Colon (tissue), 2 donors: Measurements from ENCODE around the gene PHF3.
A peak's percentile ranks its signal among the peaks of the same experiment; 100 is the strongest.

Source experiments
- FAIRE-seq: peaks from 2 replicates; lab custom pipeline; 2012; peaks lifted over from hg19 to GRCh38; lab: Jason Lieb, UNC
- donor health status: control.
- donor health status: control.

Gene PHF3, protein sequence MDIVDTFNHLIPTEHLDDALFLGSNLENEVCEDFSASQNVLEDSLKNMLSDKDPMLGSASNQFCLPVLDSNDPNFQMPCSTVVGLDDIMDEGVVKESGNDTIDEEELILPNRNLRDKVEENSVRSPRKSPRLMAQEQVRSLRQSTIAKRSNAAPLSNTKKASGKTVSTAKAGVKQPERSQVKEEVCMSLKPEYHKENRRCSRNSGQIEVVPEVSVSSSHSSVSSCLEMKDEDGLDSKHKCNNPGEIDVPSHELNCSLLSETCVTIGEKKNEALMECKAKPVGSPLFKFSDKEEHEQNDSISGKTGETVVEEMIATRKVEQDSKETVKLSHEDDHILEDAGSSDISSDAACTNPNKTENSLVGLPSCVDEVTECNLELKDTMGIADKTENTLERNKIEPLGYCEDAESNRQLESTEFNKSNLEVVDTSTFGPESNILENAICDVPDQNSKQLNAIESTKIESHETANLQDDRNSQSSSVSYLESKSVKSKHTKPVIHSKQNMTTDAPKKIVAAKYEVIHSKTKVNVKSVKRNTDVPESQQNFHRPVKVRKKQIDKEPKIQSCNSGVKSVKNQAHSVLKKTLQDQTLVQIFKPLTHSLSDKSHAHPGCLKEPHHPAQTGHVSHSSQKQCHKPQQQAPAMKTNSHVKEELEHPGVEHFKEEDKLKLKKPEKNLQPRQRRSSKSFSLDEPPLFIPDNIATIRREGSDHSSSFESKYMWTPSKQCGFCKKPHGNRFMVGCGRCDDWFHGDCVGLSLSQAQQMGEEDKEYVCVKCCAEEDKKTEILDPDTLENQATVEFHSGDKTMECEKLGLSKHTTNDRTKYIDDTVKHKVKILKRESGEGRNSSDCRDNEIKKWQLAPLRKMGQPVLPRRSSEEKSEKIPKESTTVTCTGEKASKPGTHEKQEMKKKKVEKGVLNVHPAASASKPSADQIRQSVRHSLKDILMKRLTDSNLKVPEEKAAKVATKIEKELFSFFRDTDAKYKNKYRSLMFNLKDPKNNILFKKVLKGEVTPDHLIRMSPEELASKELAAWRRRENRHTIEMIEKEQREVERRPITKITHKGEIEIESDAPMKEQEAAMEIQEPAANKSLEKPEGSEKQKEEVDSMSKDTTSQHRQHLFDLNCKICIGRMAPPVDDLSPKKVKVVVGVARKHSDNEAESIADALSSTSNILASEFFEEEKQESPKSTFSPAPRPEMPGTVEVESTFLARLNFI (N-terminal part only)

DNA sequence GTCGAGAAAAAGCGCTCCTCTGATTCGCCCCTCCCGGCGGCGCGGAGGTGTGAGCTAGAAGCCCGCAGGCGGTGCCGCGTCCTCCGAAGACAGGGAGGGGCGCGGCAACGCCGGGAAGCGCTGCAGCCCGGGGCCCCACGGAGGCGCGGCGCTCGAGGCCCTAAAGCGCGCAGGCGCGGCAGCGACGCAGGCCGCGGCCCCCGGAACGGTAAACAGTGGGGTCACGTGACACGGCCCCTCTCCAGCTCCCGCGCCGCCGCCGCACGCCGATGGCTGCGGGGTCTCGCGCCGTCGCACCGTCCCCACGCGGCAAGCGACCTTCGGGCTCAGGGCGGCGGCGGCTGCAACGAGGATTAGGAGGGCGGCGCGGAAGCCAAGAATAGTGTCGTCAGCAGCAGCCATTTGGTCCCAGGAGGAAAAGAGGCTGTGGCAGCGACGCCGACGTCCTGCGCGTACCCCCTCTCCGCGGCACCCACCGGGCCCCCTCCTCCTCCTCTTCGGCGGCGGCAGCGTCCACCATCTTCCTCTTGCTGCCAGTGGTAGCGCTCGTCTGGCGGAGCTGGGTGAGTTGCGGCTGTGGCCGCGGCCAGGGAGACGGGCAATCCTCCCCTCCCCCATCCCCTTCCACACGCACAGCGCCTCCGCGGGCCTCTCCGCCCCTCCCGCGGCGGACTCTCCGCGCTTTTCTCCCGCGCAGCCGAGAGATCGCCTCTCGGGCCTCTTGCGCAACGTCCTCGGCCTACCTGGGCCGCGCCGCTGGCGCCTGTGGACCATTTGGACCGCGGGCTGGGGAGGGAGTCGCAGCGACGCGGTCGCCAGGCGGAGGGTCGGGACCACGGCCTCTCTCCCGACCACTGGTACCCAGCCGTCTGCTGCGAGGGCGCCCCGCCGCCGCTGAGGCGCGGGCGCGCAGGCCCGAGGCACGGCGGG, at the start of gene PHF3:
TSS of gene PHF3 (plus strand) at position 215 of the 930 bp plus-strand sequence. CDS start 10,750 bp downstream, outside the sequence.
- FAIRE-seq, result no peak

DNA sequence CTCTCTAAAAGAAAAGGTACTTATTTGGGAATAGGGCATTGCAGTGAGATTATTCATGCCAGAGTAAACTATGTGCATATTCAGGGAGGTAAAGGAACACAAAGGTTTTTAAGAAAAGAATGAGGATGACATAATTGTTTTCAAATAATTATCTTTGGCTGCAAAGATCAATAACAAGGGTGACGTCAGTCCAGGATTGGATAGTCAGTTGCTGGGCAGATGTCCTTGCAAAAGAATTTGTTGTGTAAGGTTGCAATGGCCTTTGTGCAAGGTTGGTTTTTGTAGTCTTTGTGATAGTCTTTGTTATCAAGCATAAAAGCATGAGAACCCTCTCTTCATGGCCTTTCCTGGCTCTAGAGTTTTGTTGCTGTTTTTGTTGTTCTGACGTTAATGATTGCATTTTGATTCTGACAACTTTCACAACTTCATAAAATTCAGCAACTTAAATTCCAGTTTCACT, 45.6 kb upstream of the PHF3 start:
- FAIRE-seq, result no peak

DNA sequence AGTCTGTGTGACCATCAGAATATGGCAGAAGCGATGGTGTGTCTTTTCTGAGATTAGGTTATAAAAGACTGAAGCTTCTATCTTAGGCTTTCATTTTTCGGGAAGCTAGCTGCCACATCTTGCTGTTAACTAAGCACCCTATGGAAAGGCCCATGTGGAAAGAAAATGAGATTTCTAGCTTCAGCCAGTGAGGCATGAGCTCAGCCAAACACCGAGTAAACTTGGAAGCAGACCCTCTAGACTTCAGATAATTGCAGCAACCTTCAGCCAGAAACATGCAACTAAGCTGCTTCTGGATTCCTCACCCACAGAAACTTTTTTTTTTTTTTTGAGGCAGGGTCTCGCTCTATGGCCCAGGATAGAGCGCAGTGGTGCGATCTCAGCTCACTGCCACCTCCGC, 42.7 kb upstream of the PHF3 start:
- FAIRE-seq, result no peak

DNA sequence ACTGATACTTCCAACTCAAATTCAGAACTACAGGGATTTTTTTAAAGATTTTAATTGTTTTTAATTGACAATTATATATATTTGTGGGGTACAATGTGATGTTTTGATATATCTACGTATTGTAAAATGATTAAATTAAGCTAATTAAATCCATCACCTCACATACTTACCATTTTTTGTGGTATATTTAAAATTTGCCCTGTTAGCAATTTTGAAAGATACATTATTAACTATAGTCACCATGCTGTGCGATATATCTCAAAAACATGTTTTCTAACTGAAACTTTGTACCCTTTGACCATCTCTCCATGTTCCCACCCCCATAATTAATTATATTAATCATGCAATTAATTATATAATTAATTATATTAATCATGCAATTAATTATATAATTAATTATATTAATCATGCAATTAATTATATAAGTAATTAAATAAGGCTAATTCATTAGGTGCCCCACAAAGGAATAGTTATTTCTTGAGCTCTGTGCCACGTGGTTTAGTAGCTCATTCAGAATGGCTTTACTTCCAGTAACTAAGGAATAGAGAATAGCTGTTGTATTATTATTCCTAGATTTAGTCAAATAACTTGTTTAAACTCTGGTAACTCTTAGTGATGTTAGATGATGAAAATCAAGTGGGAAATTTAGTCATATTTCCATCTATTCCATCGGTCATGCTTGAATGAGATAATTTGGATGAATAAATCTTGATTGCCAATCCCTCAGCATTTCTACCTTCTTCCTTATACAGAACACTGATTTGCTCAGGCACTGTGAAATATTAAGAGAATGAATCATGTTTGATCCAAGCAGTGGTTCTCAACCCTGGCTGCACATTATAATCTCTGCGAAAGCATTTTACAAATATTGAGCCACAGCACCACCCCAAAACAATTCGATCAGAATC, 38.2 kb upstream of the PHF3 start:
- peak; percentile 79 for FAIRE-seq

DNA sequence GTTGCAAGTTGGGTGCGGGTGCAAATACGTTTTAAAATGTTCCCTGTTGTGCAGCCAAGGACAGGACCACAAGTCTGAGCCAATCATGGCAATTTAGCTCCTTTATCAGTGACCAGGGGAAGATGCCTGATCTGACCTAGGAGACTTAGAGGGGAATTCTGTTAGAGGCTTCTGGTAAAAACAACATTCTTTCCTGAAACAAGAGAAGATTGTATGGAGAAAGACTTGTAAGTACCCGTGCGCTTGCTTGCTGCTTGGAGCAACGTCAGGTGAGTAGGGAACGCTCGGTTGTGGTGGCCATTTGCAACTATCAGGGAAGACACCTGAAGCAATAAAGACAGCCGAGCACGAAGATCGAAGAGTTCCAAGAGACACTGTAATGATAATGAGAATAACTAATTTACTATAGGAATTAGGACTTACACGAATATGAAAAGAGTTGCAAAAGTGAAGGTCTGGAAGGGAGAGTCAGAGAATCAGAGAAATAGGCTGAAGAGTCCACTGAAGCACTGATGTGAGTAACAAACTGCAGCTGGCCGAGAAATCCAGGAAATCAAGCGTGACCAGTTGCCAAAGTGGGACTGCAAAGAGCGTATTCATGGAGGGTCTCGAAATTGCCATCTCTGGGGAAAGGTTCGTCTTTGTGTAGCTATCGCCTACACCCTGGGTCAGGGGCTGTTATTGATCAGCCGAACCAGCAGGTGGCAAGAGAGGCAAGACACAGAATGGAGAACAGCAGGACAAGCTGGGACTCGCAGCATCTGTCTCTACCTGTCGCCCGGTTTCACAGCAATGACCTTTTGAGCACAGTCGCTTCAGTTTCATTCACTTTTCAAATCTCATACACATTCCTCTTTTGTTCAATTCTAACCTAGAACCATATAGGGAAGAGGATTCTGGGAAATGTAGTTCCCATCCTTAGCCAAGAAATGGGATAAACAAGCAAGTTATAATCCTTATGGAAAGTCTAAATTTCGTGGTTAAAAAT, 37.3 kb upstream of the PHF3 start:
- FAIRE-seq, result no peak

DNA sequence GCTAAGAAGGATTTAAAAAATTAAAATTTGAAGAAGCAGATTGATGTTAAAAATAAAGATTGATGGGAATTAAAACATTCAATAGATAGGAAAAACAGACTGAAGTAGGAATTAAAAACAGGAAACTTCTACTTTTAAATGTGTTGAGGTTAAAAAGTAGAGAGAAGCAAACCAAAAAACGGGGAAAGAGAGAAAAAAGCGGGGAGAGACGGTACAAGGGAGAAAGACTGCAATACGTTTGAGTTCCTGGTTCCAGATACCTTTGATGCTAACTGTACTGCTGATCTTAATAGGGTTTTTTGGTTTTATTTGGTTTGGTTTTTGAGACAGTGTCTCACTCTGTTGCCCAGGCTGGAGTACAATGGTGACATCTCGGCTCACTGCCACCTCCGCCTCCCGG, 36.4 kb upstream of the PHF3 start:
- no peak for FAIRE-seq

DNA sequence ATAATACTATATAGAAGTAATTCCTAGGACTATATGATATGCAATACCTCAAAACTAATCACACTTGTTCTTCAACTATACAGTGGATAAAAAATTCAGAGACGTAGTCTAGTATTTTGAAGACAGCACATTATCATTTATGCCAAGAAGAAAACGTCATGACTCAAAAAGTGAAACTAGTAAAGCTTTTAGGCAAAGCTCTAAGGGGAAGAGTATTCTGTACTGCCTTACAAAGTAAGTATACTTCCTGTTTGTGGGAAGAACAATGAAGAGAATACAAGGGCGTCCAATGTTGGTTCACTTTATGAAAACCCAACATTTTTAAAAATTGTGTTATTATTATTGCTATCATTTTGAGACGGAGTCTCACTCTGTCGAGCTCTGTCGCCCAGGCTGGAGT, 35.5 kb upstream of the PHF3 start:
- no peak for FAIRE-seq

DNA sequence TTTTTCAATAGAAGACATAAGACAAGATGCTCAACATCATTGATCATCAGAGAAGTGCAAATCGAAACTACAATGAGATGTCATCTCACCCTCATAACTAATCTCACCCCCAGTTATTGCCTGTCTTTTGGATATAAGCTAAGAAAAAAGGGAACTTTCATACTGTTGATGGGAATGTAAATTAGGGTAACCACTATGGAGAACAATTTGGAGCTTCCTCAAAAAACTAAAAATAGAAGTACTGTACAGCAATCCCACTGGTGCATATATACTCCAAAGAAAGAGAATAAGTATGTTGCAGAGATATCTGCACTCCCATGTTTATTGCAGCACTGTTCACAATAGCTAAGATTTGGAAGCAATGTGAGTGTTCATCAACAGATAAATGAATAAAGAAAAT, 26.4 kb upstream of the PHF3 start:
- no peak for FAIRE-seq

DNA sequence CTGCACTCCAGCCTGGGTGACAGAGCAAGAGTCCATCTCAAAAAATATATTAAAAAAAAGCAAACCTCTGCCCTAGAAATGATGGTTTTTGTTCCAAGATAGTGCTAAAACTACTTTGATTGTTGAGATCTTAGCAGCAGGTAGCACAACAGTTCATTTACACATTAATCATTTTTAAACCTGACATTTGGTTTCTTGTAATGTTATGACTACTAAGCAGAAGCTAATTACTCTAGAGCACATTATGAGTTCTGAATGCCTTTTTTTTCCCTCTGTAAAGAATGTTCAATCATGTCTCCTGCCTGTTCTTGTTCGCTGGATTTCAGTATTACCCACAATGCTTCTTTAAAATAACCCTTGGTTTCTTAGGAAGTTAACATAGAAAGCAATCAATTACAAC, 24.7 kb upstream of the PHF3 start:
- no peak for FAIRE-seq

DNA sequence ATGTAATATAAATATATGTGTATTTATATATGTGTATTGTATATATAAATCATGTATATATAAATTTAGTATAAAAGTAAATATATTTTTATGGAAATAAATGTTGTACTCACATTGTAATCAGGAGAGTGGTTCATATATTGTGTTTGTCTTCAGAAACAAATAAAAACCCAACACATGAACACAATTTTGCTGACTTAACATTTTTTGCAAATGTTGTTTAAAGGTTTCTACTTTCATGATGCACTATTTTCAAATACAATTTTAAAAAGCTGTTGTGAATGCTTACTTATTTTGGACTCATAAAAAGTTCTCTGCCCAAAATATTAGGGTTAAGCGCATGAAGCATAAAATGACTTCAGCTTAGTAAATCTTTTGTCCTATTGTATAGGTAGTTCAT, 24.0 kb upstream of the PHF3 start:
- no peak for FAIRE-seq

DNA sequence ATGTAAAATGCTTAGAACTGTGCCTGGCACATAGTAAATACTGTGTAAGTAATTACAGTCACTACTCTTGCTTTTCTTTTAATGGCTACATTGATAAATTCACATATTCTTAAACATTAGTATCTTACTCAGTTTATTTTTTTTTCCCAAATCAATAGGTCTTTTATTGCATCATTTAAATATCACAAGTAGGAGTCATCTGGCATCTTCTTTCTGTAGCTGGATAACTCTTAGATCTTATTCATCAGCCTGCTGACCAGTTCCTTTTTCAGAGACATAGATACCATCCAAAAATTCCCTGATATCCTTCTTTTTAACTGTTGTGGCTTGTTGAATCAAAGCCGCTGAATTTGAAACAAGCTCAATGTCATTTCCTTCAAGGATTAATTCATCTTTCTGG, 20.0 kb upstream of the PHF3 start:
- FAIRE-seq, result no peak

DNA sequence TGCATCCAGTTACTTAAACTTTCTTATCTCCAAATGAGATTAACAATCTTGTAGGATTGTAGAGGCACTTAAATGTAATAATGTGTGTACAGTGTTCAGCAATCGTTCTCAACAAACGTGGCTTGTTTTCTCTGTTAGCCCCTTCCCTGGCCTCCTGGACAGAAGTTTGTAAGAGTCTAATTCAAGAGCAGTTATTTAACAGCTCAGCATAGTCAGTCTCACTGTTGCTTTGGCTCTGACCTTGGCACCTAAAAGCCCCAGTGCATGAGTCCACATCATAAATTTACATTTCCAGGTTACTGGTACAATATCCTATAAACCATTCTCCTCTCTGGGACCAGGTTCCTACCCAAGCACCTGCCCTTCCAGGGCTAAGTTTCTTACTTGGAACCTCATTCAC, 11.5 kb upstream of the PHF3 start:
- no peak for FAIRE-seq

DNA sequence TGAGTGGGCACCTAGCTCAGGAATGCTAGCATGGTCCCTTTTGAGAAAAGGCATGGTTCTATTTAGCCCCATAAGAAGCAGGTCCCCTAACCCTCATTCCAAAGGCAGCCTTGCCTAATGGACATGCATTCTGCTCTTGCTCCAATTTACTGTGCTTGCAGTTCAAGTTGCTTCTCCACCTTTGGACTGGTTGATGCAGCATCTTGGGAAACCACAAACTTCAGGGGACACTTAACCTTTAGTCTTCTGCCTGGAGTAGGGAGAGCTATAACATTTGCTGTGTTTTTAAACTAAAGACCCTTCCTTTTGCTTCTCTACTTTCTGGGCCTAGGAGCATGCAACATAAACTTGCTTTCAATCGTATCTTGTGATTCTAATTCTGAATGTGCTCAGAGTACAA, 5.1 kb upstream of the PHF3 start:
- no peak for FAIRE-seq

DNA sequence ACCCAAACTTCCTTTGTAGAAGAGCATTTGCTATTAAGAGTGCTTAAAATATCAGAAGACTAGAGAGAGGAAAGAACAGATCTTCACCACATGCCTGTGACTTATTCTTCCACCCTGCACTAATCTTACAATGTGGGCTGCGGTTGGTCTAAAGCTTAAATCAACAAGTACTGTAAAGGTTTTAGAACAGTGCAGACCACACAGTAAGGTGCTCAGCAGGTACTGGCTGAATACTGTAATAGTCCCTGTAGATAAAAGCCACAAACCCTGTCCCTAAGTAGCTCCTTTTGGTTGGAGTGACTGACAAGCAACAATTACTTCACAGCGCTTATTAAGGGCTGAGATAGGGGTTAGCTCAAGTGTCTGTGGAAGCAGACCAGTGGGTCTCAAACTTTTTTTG, 972 bp upstream of the PHF3 start:
- FAIRE-seq, result no peak

DNA sequence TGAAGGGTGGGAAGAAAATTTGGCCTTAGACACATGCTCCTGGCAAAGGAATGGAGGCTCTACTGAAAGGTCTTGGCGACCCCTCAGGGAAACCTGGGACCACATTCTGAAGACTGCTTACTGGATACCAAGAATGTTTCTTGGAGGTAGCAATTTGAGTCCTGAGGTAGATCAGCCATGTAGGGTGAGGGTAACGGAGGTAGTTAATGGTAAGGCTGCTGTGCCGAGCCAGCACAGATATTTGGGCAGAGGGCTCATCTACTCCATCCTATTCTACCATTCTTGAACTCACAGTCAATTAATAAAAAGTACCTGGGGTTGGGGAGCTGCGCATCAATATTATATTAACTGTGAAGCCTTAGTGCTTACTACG, 401 bp upstream of the PHF3 start:
- FAIRE-seq, result no peak

DNA sequence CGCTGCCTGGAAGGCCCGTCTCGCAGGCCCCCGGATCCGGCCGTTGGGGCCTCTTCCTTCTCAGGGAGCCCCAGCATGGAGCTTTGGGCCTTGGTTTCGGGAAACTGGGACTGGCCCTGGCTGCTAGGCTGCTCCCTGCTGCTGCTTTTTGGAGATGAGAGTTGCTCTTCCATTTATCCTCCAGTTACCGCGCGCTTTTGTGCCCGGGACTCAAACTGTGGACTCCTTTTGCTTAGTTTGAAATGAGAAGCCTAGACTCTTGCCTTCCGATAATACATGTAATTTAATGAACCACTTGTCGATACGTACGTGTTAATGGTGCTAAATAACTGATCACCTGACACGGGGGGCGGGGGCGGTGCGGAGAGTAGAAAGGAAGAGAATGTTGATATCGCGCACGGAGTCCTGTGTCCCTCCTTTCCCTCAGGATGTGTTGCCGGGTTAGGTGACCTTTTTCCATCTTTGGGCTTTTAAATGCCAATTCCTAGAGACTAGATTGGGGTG, 968 bp downstream of the PHF3 start:
- FAIRE-seq, result no peak

DNA sequence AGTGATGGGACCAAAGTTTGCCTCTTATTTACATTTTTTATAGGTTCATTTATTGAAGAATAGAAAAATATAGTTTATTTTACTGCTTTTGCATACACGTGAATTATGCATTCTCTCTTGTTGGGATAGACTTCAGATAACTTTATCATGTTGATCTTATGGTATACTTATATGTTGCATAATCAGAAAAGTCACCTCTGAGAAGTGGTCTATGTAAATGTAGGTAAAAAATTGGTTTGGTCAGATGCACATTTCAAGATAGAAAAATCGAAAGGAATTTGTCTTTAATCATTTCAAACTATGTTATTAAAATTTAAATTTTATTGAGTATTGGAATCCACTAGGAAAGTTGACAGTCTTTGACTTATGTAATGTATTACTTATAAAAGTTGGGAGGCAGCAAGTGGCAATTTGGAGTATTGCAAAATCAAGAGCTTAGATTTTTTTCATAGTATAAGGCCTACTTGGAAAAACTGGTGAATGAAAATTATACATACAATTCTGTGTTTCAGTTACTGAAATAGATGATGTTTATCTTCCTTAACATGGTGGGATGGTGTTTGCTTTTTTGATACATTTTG, 2.4 kb downstream of the PHF3 start:
- FAIRE-seq, result no peak

DNA sequence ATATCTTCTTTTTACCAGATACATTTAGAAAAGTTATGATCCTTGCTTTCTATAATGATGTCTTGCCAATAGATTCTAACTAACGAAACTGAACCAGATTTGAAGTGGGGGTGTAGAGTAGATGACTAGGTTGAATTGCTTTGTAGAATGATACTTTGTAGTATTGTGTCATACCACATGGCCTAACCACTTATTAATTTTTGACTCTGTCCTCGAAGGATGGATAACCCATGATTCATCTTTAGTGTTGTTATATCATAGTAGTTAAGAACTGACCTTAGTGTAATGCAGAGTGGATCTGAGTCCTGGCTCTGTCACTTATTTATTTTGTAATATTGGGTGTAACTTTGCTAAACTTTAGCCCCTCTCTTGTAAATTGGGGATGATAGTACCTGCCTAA, 4.5 kb downstream of the PHF3 start:
- no peak for FAIRE-seq

DNA sequence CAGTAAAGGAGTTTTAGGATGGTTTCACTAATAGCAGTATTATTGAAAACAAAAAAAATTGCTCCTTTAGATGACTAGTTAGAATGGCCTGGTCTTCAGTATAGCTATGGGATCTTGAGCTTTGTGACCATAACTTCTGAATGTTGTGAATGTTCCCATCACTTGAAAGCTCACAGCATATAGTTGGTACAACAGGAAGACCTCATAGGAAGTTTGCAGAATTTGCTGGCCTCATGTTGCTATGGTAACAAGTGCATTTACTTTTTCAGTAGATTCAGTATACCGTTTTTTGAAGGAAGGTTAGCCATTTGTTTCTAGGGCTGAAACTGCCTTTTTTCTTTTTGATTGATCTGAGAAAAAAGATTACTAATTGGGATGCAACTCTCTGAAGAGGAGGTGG, 8.3 kb downstream of the PHF3 start:
- FAIRE-seq, result no peak
